ENCODE data around the gene SUSD2. TPM values are rescaled to one million over a fixed set of nuclear protein-coding genes. Genes with fewer than 3 reads are reported as not detected.

Gene SUSD2
- total and polyA plus RNA-seq, 2 donors (not counting 1 experiment from before 2014, with no cell fraction given) = 10.6 to 11.9 TPM

GRCh38 chr22:24161909-24162308, 19.4 kb upstream of the SUSD2 start:
- Histone ChIP-seq H3K27ac (ENCODE audit: insufficient read depth, low read length) (no peak overlapping the region), H3K9ac (ENCODE audit: insufficient read depth, low read length) (no peak overlapping the region), H2AFZ (ENCODE audit: low read length) (no peak overlapping the region), H3K4me3 (replicated peaks in 1 of 4; ENCODE audit: control extremely low read depth in 1 of 4, insufficient read depth in 1 of 4, low read depth in 3 of 4, low read length in 4 of 4) (no peak overlapping the region), H3K27me3 (ENCODE audit: control insufficient read depth, insufficient read depth, low read length) (no peaks in the 10 kb centered on the region), H3K9me3 (ENCODE audit: control insufficient read depth, insufficient read depth, low read depth, low read length) (no peaks in the 10 kb centered on the region), H3K4me2 (ENCODE audit: extremely low read depth, insufficient read depth, low read length) (no peak overlapping the region), H3K36me3 (ENCODE audit: control insufficient read depth, insufficient read depth, low read length) (peaks cover 30% of the 10 kb centered on the region), H3K79me2 (ENCODE audit: control insufficient read depth, insufficient read depth, low read length) (peaks cover 35% of the 10 kb centered on the region), H4K20me1 (ENCODE audit: control insufficient read depth, extremely low read depth, insufficient read depth, low read length) (no peaks in the 10 kb centered on the region), H3K4me1 (ENCODE audit: control insufficient read depth, extremely low read depth, insufficient read depth, low read length) (peaks cover 12% of the 10 kb centered on the region)
- no peak for DNase-seq (ENCODE audit: low read depth in 2 of 2)
- TF ChIP-seq CTCF (conservative IDR thresholded peaks at IDR 0.05 in 1 of 2, IDR thresholded peaks at IDR 0.05 in 1 of 2; ENCODE audit: low read depth in 1 of 2, low read length in 2 of 2) = no peak
- no peak for TF ChIP-seq EZH2 (IDR thresholded peaks at IDR 0.05; ENCODE audit: low read length, missing control alignments)

GRCh38 chr22:24162436-24162835, 18.9 kb upstream of the SUSD2 start:
- no peak overlapping the region for H3K27ac ChIP-seq (ENCODE audit: insufficient read depth, low read length)
- H3K4me3 ChIP-seq (replicated peaks in 1 of 4; ENCODE audit: control extremely low read depth in 1 of 4, insufficient read depth in 1 of 4, low read depth in 3 of 4, low read length in 4 of 4) = no peak overlapping the region
- no peaks in the 10 kb centered on the region for H3K27me3 ChIP-seq (ENCODE audit: control insufficient read depth, insufficient read depth, low read length)
- no peak overlapping the region for H3K4me2 ChIP-seq (ENCODE audit: extremely low read depth, insufficient read depth, low read length)
- H3K4me1 ChIP-seq (ENCODE audit: control insufficient read depth, extremely low read depth, insufficient read depth, low read length) = peaks cover 9% of the 10 kb centered on the region
- no peak for DNase-seq (ENCODE audit: low read depth in 2 of 2)
- H3K36me3 ChIP-seq (ENCODE audit: control insufficient read depth, insufficient read depth, low read length) = peaks cover 33% of the 10 kb centered on the region
- H4K20me1 ChIP-seq (ENCODE audit: control insufficient read depth, extremely low read depth, insufficient read depth, low read length) = no peaks in the 10 kb centered on the region
- H3K9me3 ChIP-seq (ENCODE audit: control insufficient read depth, insufficient read depth, low read depth, low read length) = no peaks in the 10 kb centered on the region
- TF ChIP-seq CTCF (conservative IDR thresholded peaks at IDR 0.05 in 1 of 2, IDR thresholded peaks at IDR 0.05 in 1 of 2; ENCODE audit: low read depth in 1 of 2, low read length in 2 of 2) (no peak), EZH2 (IDR thresholded peaks at IDR 0.05; ENCODE audit: low read length, missing control alignments) (no peak)
- no peak overlapping the region for H2AFZ ChIP-seq (ENCODE audit: low read length)
- H3K79me2 ChIP-seq (ENCODE audit: control insufficient read depth, insufficient read depth, low read length) = peaks cover 31% of the 10 kb centered on the region
- no peak overlapping the region for H3K9ac ChIP-seq (ENCODE audit: insufficient read depth, low read length)

GRCh38 chr22:24164243-24164642, 17.0 kb upstream of the SUSD2 start:
- peaks cover 15% of the 10 kb centered on the region for H3K79me2 ChIP-seq (ENCODE audit: control insufficient read depth, insufficient read depth, low read length)
- no peaks in the 10 kb centered on the region for H3K4me1 ChIP-seq (ENCODE audit: control insufficient read depth, extremely low read depth, insufficient read depth, low read length)
- no peaks in the 10 kb centered on the region for H3K9me3 ChIP-seq (ENCODE audit: control insufficient read depth, insufficient read depth, low read depth, low read length)
- TF ChIP-seq CTCF (conservative IDR thresholded peaks at IDR 0.05 in 1 of 2, IDR thresholded peaks at IDR 0.05 in 1 of 2; ENCODE audit: low read depth in 1 of 2, low read length in 2 of 2) = no peak
- no peak for TF ChIP-seq EZH2 (IDR thresholded peaks at IDR 0.05; ENCODE audit: low read length, missing control alignments)
- H3K27ac ChIP-seq (ENCODE audit: insufficient read depth, low read length) = no peak overlapping the region
- no peak for DNase-seq (ENCODE audit: low read depth in 2 of 2)
- H2AFZ ChIP-seq (ENCODE audit: low read length) = no peak overlapping the region
- no peak overlapping the region for H3K4me2 ChIP-seq (ENCODE audit: extremely low read depth, insufficient read depth, low read length)
- H4K20me1 ChIP-seq (ENCODE audit: control insufficient read depth, extremely low read depth, insufficient read depth, low read length) = no peaks in the 10 kb centered on the region
- no peaks in the 10 kb centered on the region for H3K27me3 ChIP-seq (ENCODE audit: control insufficient read depth, insufficient read depth, low read length)
- H3K36me3 ChIP-seq (ENCODE audit: control insufficient read depth, insufficient read depth, low read length) = peaks cover 38% of the 10 kb centered on the region
- H3K4me3 ChIP-seq (replicated peaks in 1 of 4; ENCODE audit: control extremely low read depth in 1 of 4, insufficient read depth in 1 of 4, low read depth in 3 of 4, low read length in 4 of 4) = no peak overlapping the region
- H3K9ac ChIP-seq (ENCODE audit: insufficient read depth, low read length) = no peak overlapping the region
